Panc1 (cell line): ENCODE results near the gene COL6A1.

Experiments
- CTCF ChIP-seq: fragments of 450-650 bp; IDR thresholded peaks from 2 replicates; pipeline ENCODE4 v1.5.1; 2017; ENCODE audit warnings: mild to moderate bottlenecking
- SIN3A ChIP-seq: IDR thresholded peaks from 2 replicates; pipeline ENCODE4 v1.6.1; 2012; ENCODE audit warnings: low read depth, mild to moderate bottlenecking, low read length, moderate library complexity, borderline replicate concordance; ENCODE audit not compliant: insufficient read depth
- TF ChIP-seq, protein P1 (sequence below), 2 experiments: IDR thresholded peaks; 2 replicates each; pipeline ENCODE4 v1.6.1; 2011 to 2012; ENCODE audit warnings: low read depth in 2 of 2, control low read depth in 1 of 2, low read length in 1 of 2, mild to moderate bottlenecking in 1 of 2, moderate library complexity in 1 of 2; ENCODE audit not compliant: insufficient read depth in 1 of 2

DNA sequence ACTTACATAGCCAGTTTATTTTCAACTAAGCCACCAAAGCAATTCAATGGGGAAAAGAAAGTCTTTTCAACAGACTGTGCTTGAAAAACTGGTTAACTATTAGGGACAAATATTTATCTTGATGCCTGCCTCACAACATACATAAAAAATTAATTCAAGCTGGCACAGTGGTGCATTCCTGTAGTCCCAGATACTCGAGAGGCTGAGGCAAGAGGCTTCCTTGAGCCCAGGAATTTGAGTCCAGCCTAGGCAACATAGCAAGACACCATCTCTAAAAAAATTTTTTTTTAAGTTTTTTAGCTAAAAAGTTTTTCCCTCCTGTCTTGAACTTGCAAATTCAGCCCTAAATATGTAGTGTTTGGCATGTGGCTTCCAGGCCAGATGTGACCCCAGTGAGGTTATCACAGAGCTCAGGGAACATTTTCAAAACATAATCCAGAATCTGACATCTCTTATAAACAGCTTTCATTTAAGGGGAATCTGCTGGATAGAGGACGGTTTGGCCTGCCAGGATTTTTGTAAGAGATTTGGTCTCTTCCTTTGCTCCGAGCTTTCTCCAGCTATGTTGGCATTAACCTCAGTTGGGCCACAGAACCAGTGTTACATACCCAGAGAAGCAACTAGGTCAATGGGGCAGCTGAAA lies 46.4 kb downstream of the COL6A1 start:
- TF ChIP-seq CTCF, result no peak
- TF ChIP-seq, protein P1, sequence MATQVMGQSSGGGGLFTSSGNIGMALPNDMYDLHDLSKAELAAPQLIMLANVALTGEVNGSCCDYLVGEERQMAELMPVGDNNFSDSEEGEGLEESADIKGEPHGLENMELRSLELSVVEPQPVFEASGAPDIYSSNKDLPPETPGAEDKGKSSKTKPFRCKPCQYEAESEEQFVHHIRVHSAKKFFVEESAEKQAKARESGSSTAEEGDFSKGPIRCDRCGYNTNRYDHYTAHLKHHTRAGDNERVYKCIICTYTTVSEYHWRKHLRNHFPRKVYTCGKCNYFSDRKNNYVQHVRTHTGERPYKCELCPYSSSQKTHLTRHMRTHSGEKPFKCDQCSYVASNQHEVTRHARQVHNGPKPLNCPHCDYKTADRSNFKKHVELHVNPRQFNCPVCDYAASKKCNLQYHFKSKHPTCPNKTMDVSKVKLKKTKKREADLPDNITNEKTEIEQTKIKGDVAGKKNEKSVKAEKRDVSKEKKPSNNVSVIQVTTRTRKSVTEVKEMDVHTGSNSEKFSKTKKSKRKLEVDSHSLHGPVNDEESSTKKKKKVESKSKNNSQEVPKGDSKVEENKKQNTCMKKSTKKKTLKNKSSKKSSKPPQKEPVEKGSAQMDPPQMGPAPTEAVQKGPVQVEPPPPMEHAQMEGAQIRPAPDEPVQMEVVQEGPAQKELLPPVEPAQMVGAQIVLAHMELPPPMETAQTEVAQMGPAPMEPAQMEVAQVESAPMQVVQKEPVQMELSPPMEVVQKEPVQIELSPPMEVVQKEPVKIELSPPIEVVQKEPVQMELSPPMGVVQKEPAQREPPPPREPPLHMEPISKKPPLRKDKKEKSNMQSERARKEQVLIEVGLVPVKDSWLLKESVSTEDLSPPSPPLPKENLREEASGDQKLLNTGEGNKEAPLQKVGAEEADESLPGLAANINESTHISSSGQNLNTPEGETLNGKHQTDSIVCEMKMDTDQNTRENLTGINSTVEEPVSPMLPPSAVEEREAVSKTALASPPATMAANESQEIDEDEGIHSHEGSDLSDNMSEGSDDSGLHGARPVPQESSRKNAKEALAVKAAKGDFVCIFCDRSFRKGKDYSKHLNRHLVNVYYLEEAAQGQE (IDR thresholded peaks at IDR 0.05; ENCODE audit: insufficient read depth in 1 of 2, low read depth in 2 of 2, low read length in 1 of 2), result no peak
- no peak for TF ChIP-seq SIN3A
